Suprapubic skin (tissue), 4 donors: Measurements from ENCODE around the gene EPB41L4B. TPM values are rescaled to one million over a fixed set of nuclear protein-coding genes. Genes with fewer than 3 reads are reported as not detected.

Experiments used
- DNase-seq, 2 donors: peaks; one replicate each; pipeline ENCODE4 v3.0.0-alpha.2; 2019; ENCODE audit warnings: low spot score in 2 of 2
- H3K27ac ChIP-seq: fragments of 200-600 bp; sonication (generic); one replicate; pipeline ENCODE4 v1.5.1; 2019
- H3K27me3 ChIP-seq: fragments of 200-600 bp; sonication (generic); one replicate; pipeline ENCODE4 v1.5.1; 2019
- H3K36me3 ChIP-seq: fragments of 200-600 bp; sonication (generic); one replicate; pipeline ENCODE4 v1.5.1; 2019
- H3K4me1 ChIP-seq: fragments of 200-600 bp; sonication (generic); one replicate; pipeline ENCODE4 v1.5.1; 2019
- H3K4me3 ChIP-seq: fragments of 200-600 bp; sonication (generic); one replicate; pipeline ENCODE4 v1.5.1; 2019; ENCODE audit warnings: mild to moderate bottlenecking
- H3K9me3 ChIP-seq: fragments of 200-600 bp; sonication (generic); one replicate; pipeline ENCODE4 v1.5.1; 2019
- EP300 ChIP-seq: sonication (generic); formaldehyde crosslinking; IDR thresholded peaks from one replicate; pipeline ENCODE4 v1.6.1; 2017; ENCODE audit warnings: antibody characterized with exemption
- POLR2A ChIP-seq, 2 donors: fragments of 450-650 bp; IDR thresholded peaks; one replicate each; pipeline ENCODE4 v1.6.1; 2017; ENCODE audit warnings: antibody characterized with exemption in 2 of 2, mild to moderate bottlenecking in 2 of 2, moderate library complexity in 2 of 2
- POLR2AphosphoS5 ChIP-seq, 3 donors: sonication (generic); formaldehyde crosslinking; IDR thresholded peaks; one replicate each; pipeline ENCODE4 v1.6.1; 2017; ENCODE audit warnings: antibody characterized with exemption in 3 of 3
- WGBS: methylation state at CpG from one replicate; pipeline ENCODE4 v1.1.5; 2018; 5-methylcytosine and 5-hydroxymethylcytosine counted together
- total RNA-seq, 4 donors: library from RNA; depleted of rRNA; stranded (reverse); fragments of >200 nt; gene quantifications; one replicate each; pipeline ENCODE4 v1.1.0, GENCODE V29; 2016
- TF ChIP-seq, protein P1 (sequence below), 2 donors: fragments of 200-600 bp in 1 of 2; fragments of 450-650 bp in 1 of 2; sonication (generic) in 1 of 2; IDR thresholded peaks; one replicate each; pipeline ENCODE4 v1.5.1; 2016 to 2019; ENCODE audit warnings: antibody characterized with exemption in 2 of 2, mild to moderate bottlenecking in 1 of 2, moderate library complexity in 1 of 2

The EPB41L4B gene
- total RNA-seq, 4 donors from 2014 or later: 22.4 to 27.4 (median 25.1) TPM

DNA sequence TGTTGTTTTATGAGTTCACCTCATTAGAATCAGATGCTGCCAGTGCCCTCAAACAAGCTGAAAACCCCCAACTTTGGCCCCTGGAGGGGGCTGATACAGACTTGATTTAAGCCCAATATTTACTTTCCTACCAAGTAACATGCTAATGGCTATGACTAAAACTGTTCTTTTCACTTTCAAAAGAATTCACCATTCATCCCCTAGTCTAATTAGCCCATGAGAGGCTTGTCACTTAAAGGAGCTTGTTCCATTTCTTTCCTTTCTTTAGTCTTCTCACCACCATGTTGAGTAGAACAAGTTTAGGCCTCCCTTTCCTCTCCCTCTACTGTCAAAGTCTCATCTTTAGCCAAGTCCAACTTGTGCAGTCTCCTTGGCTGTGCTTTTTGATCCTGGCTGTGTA lies 50.4 kb downstream of the EPB41L4B start:
- Histone ChIP-seq H3K4me3 (no peak overlapping the region), H3K27ac (no peak overlapping the region), H3K27me3 (no peaks in the 10 kb centered on the region), H3K9me3 (no peaks in the 10 kb centered on the region), H3K36me3 (no peaks in the 10 kb centered on the region), H3K4me1 (peaks cover 4% of the 10 kb centered on the region)
- no peak for DNase-seq
- TF ChIP-seq EP300: no peak

DNA sequence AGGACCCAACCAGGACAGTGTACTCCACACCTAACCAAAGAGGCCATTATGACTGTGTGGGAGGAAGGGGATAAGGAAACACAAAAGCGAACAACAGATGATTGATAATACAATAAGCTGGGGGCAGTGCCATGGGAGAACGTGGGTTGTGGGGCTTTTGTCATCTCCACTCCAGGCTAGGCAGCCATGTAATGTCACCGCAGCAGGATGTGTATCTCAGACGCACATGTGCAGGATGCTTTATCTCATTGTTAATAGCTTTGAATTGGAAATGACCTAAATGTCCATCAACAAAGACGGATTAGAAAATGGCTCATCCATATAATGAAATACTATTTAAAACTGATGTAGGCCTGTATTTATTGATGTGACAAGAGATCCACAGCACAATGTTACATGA lies 51.0 kb downstream of the EPB41L4B start:
- H3K27me3 ChIP-seq: no peaks in the 10 kb centered on the region
- DNase-seq: no peak
- 87% methylated on average over 5 of the region's 5 CpGs for WGBS
- H3K27ac ChIP-seq: no peak overlapping the region
- no peaks in the 10 kb centered on the region for H3K9me3 ChIP-seq
- H3K4me1 ChIP-seq: peaks cover 7% of the 10 kb centered on the region
- H3K36me3 ChIP-seq: no peaks in the 10 kb centered on the region
- TF ChIP-seq EP300: no peak
- TF ChIP-seq, protein P1, sequence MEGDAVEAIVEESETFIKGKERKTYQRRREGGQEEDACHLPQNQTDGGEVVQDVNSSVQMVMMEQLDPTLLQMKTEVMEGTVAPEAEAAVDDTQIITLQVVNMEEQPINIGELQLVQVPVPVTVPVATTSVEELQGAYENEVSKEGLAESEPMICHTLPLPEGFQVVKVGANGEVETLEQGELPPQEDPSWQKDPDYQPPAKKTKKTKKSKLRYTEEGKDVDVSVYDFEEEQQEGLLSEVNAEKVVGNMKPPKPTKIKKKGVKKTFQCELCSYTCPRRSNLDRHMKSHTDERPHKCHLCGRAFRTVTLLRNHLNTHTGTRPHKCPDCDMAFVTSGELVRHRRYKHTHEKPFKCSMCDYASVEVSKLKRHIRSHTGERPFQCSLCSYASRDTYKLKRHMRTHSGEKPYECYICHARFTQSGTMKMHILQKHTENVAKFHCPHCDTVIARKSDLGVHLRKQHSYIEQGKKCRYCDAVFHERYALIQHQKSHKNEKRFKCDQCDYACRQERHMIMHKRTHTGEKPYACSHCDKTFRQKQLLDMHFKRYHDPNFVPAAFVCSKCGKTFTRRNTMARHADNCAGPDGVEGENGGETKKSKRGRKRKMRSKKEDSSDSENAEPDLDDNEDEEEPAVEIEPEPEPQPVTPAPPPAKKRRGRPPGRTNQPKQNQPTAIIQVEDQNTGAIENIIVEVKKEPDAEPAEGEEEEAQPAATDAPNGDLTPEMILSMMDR (IDR thresholded peaks at IDR 0.05): no peak
- TF ChIP-seq POLR2AphosphoS5 (IDR thresholded peaks at IDR 0.05): no peak
- no peak for TF ChIP-seq POLR2A (IDR thresholded peaks at IDR 0.05)
- H3K4me3 ChIP-seq: no peak overlapping the region

DNA sequence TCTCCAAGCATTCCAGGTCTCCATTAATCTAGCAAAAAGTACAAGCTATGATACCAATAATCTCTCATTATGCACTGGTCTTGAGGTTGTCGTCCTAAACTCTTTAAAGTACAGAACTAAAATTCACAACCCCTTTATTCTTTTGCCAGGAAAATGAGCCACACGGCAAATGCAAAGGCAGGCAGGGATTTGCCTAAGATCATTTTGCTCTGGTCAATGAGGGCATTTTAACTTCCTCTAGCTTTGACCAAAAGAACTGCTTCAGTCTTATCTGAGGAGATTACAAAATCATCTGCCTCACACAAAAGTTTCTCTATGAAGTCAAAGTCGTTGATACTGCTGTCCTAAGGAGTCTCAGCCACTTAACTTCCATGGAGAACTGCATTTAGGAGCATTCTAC lies 51.8 kb downstream of the EPB41L4B start:
- Histone ChIP-seq H3K27me3 (no peaks in the 10 kb centered on the region), H3K36me3 (no peaks in the 10 kb centered on the region), H3K4me3 (no peak overlapping the region), H3K27ac (no peak overlapping the region), H3K9me3 (no peaks in the 10 kb centered on the region), H3K4me1 (peaks cover 4% of the 10 kb centered on the region)
- TF ChIP-seq POLR2AphosphoS5 (IDR thresholded peaks at IDR 0.05) (no peak), POLR2A (IDR thresholded peaks at IDR 0.05) (no peak), EP300 (no peak)
- TF ChIP-seq, protein P1 (IDR thresholded peaks at IDR 0.05): no peak
- WGBS: 85% methylated on average over 3 of the region's 3 CpGs
- DNase-seq: no peak

DNA sequence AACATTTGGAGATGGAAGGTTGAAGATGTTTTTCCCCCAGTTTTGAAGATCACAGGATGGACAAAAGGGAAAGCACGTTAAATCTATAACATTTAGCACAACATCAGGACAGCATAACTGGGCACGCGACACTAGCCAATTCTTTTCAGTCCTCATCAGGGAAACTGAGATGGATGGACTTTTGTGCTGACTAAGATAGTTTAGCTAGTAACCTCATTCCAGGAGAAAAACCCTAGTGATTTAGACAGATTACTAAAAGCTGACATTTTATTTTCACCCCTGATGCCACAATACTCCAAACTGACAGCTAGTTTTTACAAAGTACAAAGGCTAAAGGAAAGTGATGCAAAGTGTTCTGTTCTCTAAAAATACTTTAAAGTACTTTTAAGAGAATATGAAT lies 53.3 kb downstream of the EPB41L4B start:
- no peak overlapping the region for H3K27ac ChIP-seq
- no peak for DNase-seq

DNA sequence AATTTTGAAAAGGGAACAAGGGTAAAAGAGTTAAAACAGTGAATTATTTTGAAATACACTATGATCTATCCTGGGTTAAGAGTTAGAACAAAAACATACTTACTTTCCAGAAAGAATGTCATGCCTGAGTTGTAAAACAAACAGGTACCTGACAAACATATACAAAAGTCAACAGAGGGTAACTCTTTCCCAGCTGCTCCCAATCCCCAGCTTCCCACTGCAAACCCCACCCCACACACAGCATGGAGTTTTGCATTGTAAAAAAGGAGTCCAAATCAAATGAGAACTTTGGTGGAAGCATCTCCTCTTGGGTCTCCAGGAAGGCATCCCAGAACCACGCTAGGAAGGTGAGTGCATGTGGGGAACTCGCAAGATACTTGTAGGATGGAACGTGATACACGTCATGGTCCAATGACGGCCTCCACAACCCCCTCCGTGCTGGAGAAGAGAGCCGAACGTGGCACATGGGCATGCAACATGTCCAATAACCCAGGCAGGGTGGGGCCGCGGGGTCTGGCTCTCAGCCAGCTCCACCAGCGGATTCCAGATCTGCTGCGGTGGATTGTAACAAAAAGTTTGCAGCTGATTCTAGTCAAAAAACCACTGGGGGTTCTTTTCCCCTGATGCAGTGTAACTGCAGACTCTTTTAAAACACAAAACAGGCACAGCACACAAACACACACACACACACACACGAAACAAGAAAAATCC lies 55.8 kb downstream of the EPB41L4B start:
- Histone ChIP-seq H3K27me3 (no peaks in the 10 kb centered on the region), H3K4me3 (no peak overlapping the region), H3K9me3 (no peaks in the 10 kb centered on the region), H3K36me3 (no peaks in the 10 kb centered on the region), H3K27ac (no peak overlapping the region), H3K4me1 (peaks cover 4% of the 10 kb centered on the region)
- 37% methylated on average over 13 of the region's 13 CpGs for WGBS
- TF ChIP-seq, protein P1 (IDR thresholded peaks at IDR 0.05): no peak
- no peak for TF ChIP-seq POLR2A (IDR thresholded peaks at IDR 0.05)
- DNase-seq: no peak

More for the DNA sequence above, 53.3 kb downstream of the EPB41L4B start:
- H3K36me3 ChIP-seq: no peaks in the 10 kb centered on the region
- no peak overlapping the region for H3K4me3 ChIP-seq
- no peaks in the 10 kb centered on the region for H3K27me3 ChIP-seq
- 92% methylated on average over 3 of the region's 3 CpGs for whole genome bisulfite sequencing
- H3K4me1 ChIP-seq: peaks cover 4% of the 10 kb centered on the region
- H3K9me3 ChIP-seq: no peaks in the 10 kb centered on the region
- TF ChIP-seq POLR2AphosphoS5 (IDR thresholded peaks at IDR 0.05) (no peak), POLR2A (IDR thresholded peaks at IDR 0.05) (no peak), EP300 (no peak)
- TF ChIP-seq, protein P1 (IDR thresholded peaks at IDR 0.05): no peak

DNA sequence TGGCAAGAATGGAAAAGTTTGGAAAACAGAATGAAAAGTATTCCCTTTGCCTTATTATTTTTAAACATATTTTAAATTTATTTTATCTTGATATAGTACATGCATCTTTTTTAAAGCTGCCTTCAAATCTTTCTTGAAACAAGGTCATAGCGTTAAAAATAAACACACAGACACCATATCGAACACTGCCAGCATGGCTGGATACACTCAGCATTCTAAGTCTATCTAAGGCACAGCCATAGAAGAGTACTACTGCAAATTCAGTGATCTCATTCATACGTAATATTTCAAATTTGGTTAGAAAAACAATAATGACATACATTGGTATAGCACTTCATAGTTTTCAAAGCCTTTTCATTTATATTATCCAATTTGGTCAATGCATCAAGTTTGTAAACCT lies 57.5 kb downstream of the EPB41L4B start:
- no peak overlapping the region for H3K4me3 ChIP-seq
- no peak for TF ChIP-seq POLR2A (IDR thresholded peaks at IDR 0.05)
- no peak for TF ChIP-seq POLR2AphosphoS5 (IDR thresholded peaks at IDR 0.05)
- TF ChIP-seq, protein P1 (IDR thresholded peaks at IDR 0.05): no peak
- no peak for TF ChIP-seq EP300
- H3K9me3 ChIP-seq: no peaks in the 10 kb centered on the region
- no peaks in the 10 kb centered on the region for H3K27me3 ChIP-seq
- WGBS: 90% methylated on average over 3 of the region's 3 CpGs
- no peak overlapping the region for H3K27ac ChIP-seq
- no peaks in the 10 kb centered on the region for H3K36me3 ChIP-seq
- no peak for DNase-seq
- H3K4me1 ChIP-seq: peaks cover 4% of the 10 kb centered on the region
